GM12878 (cell line): Measurements from ENCODE around the gene SRRM3. TPM values are rescaled to one million over a fixed set of nuclear protein-coding genes. Genes with fewer than 3 reads are reported as not detected.
A peak's percentile ranks its signal among the peaks of the same experiment; 100 is the strongest.

Experiments
- ATAC-seq: fragments of 200-7000 bp; cut with Tn5 transposase; 3 replicates; pipeline ENCODE4 v1.9.1; 2020; ENCODE audit warnings: mild to moderate bottlenecking, moderate library complexity
- BruUV-seq: library from RNA; stranded (reverse); fragments of 400-500 nt; replicated peaks from 2 replicates; lab custom pipeline; 2021; lab: Mats Ljungman, UMichigan
- CTCF ChIA-PET: fragments of 300-600 bp; sonication (Branson Sonifier 250); formaldehyde crosslinking; extraction: SDS; loops from one replicate; lab custom pipeline; 2021; ENCODE audit warnings: inconsistent platforms; lab: Yijun Ruan, JAX
- POLR2A ChIA-PET: fragments of 350-600 bp; formaldehyde crosslinking; extraction: SDS; loops from one replicate; lab custom pipeline; 2021; ENCODE audit warnings: inconsistent platforms; lab: Charles Lee
- RAD21 ChIA-PET: fragments of 300-600 bp; sonication (Branson Sonifier 250); formaldehyde crosslinking; loops from one replicate; lab custom pipeline; 2023; ENCODE audit warnings: antibody characterized with exemption; ENCODE audit not compliant: unreplicated experiment; lab: Charles Lee
- SMC1A ChIA-PET: fragments of 300-600 bp; sonication (Branson Sonifier 250); formaldehyde crosslinking; loops from one replicate; lab custom pipeline; 2023; ENCODE audit not compliant: unreplicated experiment, uncharacterized antibody; lab: Charles Lee
- DNase-seq: peaks from one replicate; pipeline ENCODE4 v3.0.0-alpha.2; 2011; ENCODE audit warnings: low read depth, low spot score
- FAIRE-seq: peaks from 3 replicates; lab custom pipeline; 2011; peaks lifted over from hg19 to GRCh38; lab: Jason Lieb, UNC
- H2AFZ ChIP-seq: 2 replicates; pipeline ENCODE4 v1.6.0; 2011; ENCODE audit warnings: low read depth, low read length, control low read depth; ENCODE audit not compliant: control insufficient read depth
- H3K27ac ChIP-seq: 2 replicates; pipeline ENCODE4 v1.5.1; 2011; ENCODE audit warnings: control low read depth; ENCODE audit not compliant: control insufficient read depth, insufficient read depth
- H3K27me3 ChIP-seq, 2 experiments: replicated peaks in 1 of 2; 2 replicates each; pipeline versions ENCODE4 v1.6.0 to v1.6.1; 2011; ENCODE audit warnings: low read length in 1 of 2; ENCODE audit not compliant: control insufficient read depth in 2 of 2, insufficient read depth in 2 of 2
- H3K36me3 ChIP-seq, 2 experiments: 2 replicates each; pipeline ENCODE4 v1.5.1; 2011; ENCODE audit warnings: low read length in 1 of 2; ENCODE audit not compliant: control insufficient read depth in 2 of 2, insufficient read depth in 2 of 2
- H3K4me1 ChIP-seq: 2 replicates; pipeline ENCODE4 v1.6.1; 2011; ENCODE audit warnings: mild to moderate bottlenecking, low read length, moderate library complexity, mixed read lengths; ENCODE audit not compliant: control insufficient read depth, insufficient read depth
- H3K4me2 ChIP-seq: 2 replicates; pipeline ENCODE4 v1.6.0; 2011; ENCODE audit warnings: control low read depth; ENCODE audit not compliant: control insufficient read depth, insufficient read depth
- H3K4me3 ChIP-seq: fragments of 200-600 bp; sonication (generic); 2 replicates; pipeline ENCODE4 v1.5.1; 2016
- H3K79me2 ChIP-seq: 2 replicates; pipeline ENCODE4 v1.6.0; 2011; ENCODE audit warnings: low read length; ENCODE audit not compliant: control insufficient read depth, insufficient read depth
- H3K9ac ChIP-seq: 2 replicates; pipeline ENCODE4 v1.8.0; 2011; ENCODE audit warnings: low read length, control low read depth, mixed read lengths; ENCODE audit not compliant: control insufficient read depth, insufficient read depth
- H3K9me3 ChIP-seq: replicated peaks from 3 replicates; pipeline ENCODE4 v1.5.1; 2011; ENCODE audit warnings: mild to moderate bottlenecking, low read length; ENCODE audit not compliant: control insufficient read depth, insufficient read depth
- H4K20me1 ChIP-seq: 2 replicates; pipeline ENCODE4 v1.6.0; 2011; ENCODE audit not compliant: control insufficient read depth, insufficient read depth
- CHD4 ChIP-seq: fragments of 200-600 bp; sonication (generic); IDR thresholded peaks from 2 replicates; pipeline ENCODE4 v1.6.1; 2016; ENCODE audit warnings: mild to moderate bottlenecking
- FOXM1 ChIP-seq: IDR thresholded peaks from 2 replicates; pipeline ENCODE4 v1.6.1; 2012; ENCODE audit warnings: low read depth, mild to moderate bottlenecking, inconsistent platforms, low read length, moderate library complexity
- HCFC1 ChIP-seq: fragments of 150-350 bp; IDR thresholded peaks from 2 replicates; pipeline ENCODE4 v1.6.1; 2014; ENCODE audit warnings: low read length
- IKZF1 ChIP-seq: fragments of 450-650 bp; conservative IDR thresholded peaks from 2 replicates; pipeline ENCODE4 v1.6.1; 2017; ENCODE audit warnings: antibody characterized with exemption, mild to moderate bottlenecking
- IKZF2 ChIP-seq, 2 experiments: fragments of 450-650 bp; IDR thresholded peaks; 2 replicates each; pipeline ENCODE4 v1.6.1; 2017; ENCODE audit warnings: mild to moderate bottlenecking in 2 of 2, moderate library complexity in 2 of 2
- MLLT1 ChIP-seq: fragments of 450-650 bp; IDR thresholded peaks from 2 replicates; pipeline ENCODE4 v1.6.1; 2016; ENCODE audit warnings: mild to moderate bottlenecking
- NFXL1 ChIP-seq: fragments of 450-650 bp; IDR thresholded peaks from 2 replicates; pipeline ENCODE4 v1.6.1; 2017; ENCODE audit warnings: antibody characterized with exemption, mild to moderate bottlenecking, borderline replicate concordance
- RAD21 ChIP-seq: IDR thresholded peaks from 2 replicates; pipeline ENCODE4 v1.6.1; 2011; ENCODE audit warnings: mild to moderate bottlenecking, low read depth, low read length, moderate library complexity; ENCODE audit not compliant: insufficient read depth
- SIN3A ChIP-seq: IDR thresholded peaks from 2 replicates; pipeline ENCODE4 v1.6.1; 2012; ENCODE audit warnings: low read depth, low read length, improper control_type of control experiment
- SMAD1 ChIP-seq: fragments of 450-650 bp; IDR thresholded peaks from 2 replicates; pipeline ENCODE4 v1.6.1; 2018; ENCODE audit warnings: mild to moderate bottlenecking, low read depth; ENCODE audit not compliant: partially characterized antibody
- SPI1 ChIP-seq: IDR thresholded peaks from 2 replicates; pipeline ENCODE4 v1.6.1; 2011; ENCODE audit warnings: low read depth, mild to moderate bottlenecking, low read length, moderate library complexity, borderline replicate concordance; ENCODE audit not compliant: insufficient read depth
- USF2 ChIP-seq: IDR thresholded peaks from 2 replicates; pipeline ENCODE4 v1.6.1; 2011; ENCODE audit warnings: low read depth, low read length, improper control_type of control experiment, borderline replicate concordance
- ZBTB4 ChIP-seq: fragments of 450-650 bp; formaldehyde crosslinking; IDR thresholded peaks from 2 replicates; pipeline ENCODE4 v1.4.0; 2022; ENCODE audit warnings: mild to moderate bottlenecking, moderate library complexity
- ZNF24 ChIP-seq: fragments of 450-650 bp; IDR thresholded peaks from 2 replicates; pipeline ENCODE4 v1.6.1; 2017; ENCODE audit warnings: antibody characterized with exemption, mild to moderate bottlenecking
- WGBS: methylation state at CpG from one replicate; pipeline ENCODE4 v1.1.6; 2016; ENCODE audit warnings: low lambda C conversion rate; ENCODE audit not compliant: insufficient replicate concordance, insufficient coverage; ENCODE audit errors: missing lambda C conversion rate; 5-methylcytosine and 5-hydroxymethylcytosine counted together
- in situ Hi-C: fragments of 300-500 bp; cut with MboI; formaldehyde crosslinking; loops from 9 replicates; pipeline ENCODE4 v1.14.3; 2018; ENCODE audit warnings: mixed read lengths
- intact Hi-C: fragments of 100-400 bp; cut with micrococcal nuclease; formaldehyde crosslinking; loops from one replicate; pipeline ENCODE4 v1.14.2; 2022; ENCODE audit not compliant: unreplicated experiment
- polyA plus RNA-seq, 11 experiments: library from polyadenylated mRNA; depleted of rRNA in 4 of 11; unstranded in 6 of 11; stranded (reverse) in 5 of 11; fragments of >200 nt; fragmentation: Nextera tagmentation in 4 of 11; fragmentation: Illumina TruSeq in 1 of 11; extraction: Ambion mirVana in 4 of 11; extraction: Trizol in 1 of 11; gene quantifications; 1 replicate in 1 of 11; 2 replicates in 10 of 11; pipeline versions ENCODE4 v1.2.1 to v1.2.3, GENCODE V29; 2011 to 2016; ENCODE audit warnings: inconsistent platforms in 2 of 11, missing spikeins in 2 of 11, low read depth in 1 of 11
- total RNA-seq, 4 experiments: library from RNA; depleted of rRNA in 3 of 4; stranded (reverse); fragments of >200 nt in 3 of 4; fragmentation: Illumina TruSeq in 1 of 4; extraction: Trizol in 1 of 4; gene quantifications; 2 replicates each; pipeline versions ENCODE4 v1.2.1 to v1.2.3, GENCODE V29; 2013 to 2021

Gene SRRM3
- total and polyA plus RNA-seq, 10 of the 15 experiments (the other 5 are each of a cell fraction or from before 2014, with no cell fraction given) = 0.03 to 0.15 (median 0.05) TPM; not detected in 6

- no peak for TF ChIP-seq ZBTB4 (CRISPR knock-in tag)
- no peak for TF ChIP-seq SMAD1
Observed at GRCh38 chr7:76189276-76189675, 12.4 kb upstream of the SRRM3 start (continued).

GRCh38 chr7:76191783-76192240 lies 9.9 kb upstream of the SRRM3 start:
- Histone ChIP-seq H3K4me1 (no peaks in the 10 kb centered on the region), H4K20me1 (no peaks in the 10 kb centered on the region), H3K79me2 (no peaks in the 10 kb centered on the region), H3K36me3 (no peaks in the 10 kb centered on the region), H2AFZ (peak overlapping the region; percentile 25; the same call in 1 of the 2 replicates), H3K4me2 (no peak overlapping the region), H3K27me3 (no peaks in the 10 kb centered on the region), H3K9ac (no peak overlapping the region), H3K4me3 (no peak overlapping the region), H3K27ac (no peak overlapping the region), H3K9me3 (no peaks in the 10 kb centered on the region)
- intact Hi-C loops = no loop called here
- ATAC-seq = peak; percentile 57; the same call in 2 of the 3 replicates
- peak; percentile 69 for FAIRE-seq
- in situ Hi-C loops = no loop called here
- RAD21 ChIA-PET = no interaction called here
- POLR2A ChIA-PET = no interaction called here
- SMC1A ChIA-PET = no interaction called here
- WGBS = 57% methylated on average over 3 of the region's 3 CpGs
- CTCF ChIA-PET = interaction anchor here (0.8 kb wide), 1 partner anchor 14 kb away, joined by 4 read pairs; no protein-coding TSS in a partner anchor
- no TSS peak for BruUV-seq
- no peak for DNase-seq
- no peak for TF ChIP-seq IKZF1
- TF ChIP-seq IKZF2 (IDR thresholded peaks at IDR 0.05) = no peak
- no peak for TF ChIP-seq ZBTB4 (CRISPR knock-in tag)
- no peak for TF ChIP-seq FOXM1
- TF ChIP-seq HCFC1 = 0 out of 2 replicates have a peak, but pooled peaks have one; percentile 41
- no peak for TF ChIP-seq MLLT1
- TF ChIP-seq USF2 = no peak
- no peak for TF ChIP-seq SIN3A
- TF ChIP-seq CHD4 = no peak
- TF ChIP-seq RAD21 = no peak
- no peak for TF ChIP-seq ZNF24
- TF ChIP-seq NFXL1 = no peak
- no peak for TF ChIP-seq SPI1
